Ascending aorta (tissue), 2 donors: ENCODE data around the gene TMEM271. TPM values are rescaled to one million over a fixed set of nuclear protein-coding genes. Genes with fewer than 3 reads are reported as not detected.

Experiments
- DNase-seq, 2 donors: peaks; one replicate each; pipeline ENCODE4 v3.0.0-alpha.2; 2019; ENCODE audit warnings: low spot score in 2 of 2
- H3K27ac ChIP-seq, 2 donors: fragments of 200-600 bp; sonication (generic); one replicate each; pipeline ENCODE4 v1.5.1; 2016 to 2017; ENCODE audit warnings: mild to moderate bottlenecking in 1 of 2
- H3K27me3 ChIP-seq: fragments of 200-600 bp; sonication (generic); one replicate; pipeline ENCODE4 v1.5.1; 2017
- H3K36me3 ChIP-seq, 2 donors: fragments of 200-600 bp; sonication (generic); one replicate each; pipeline ENCODE4 v1.5.1; 2016
- H3K4me1 ChIP-seq, 2 donors: fragments of 200-600 bp; sonication (generic); one replicate each; pipeline ENCODE4 v1.5.1; 2016 to 2017; ENCODE audit warnings: mild to moderate bottlenecking in 1 of 2
- H3K4me3 ChIP-seq, 2 donors: fragments of 200-600 bp; sonication (generic); one replicate each; pipeline ENCODE4 v1.5.1; 2016 to 2017; ENCODE audit warnings: mild to moderate bottlenecking in 1 of 2
- H3K9me3 ChIP-seq, 2 donors: fragments of 200-600 bp; sonication (generic); one replicate each; pipeline ENCODE4 v1.5.1; 2016
- intact Hi-C: fragments of 100-400 bp; cut with DNase I; formaldehyde crosslinking; loops from one replicate; pipeline ENCODE4 v1.15.1; 2023
- total RNA-seq: library from RNA; depleted of rRNA; stranded (reverse); fragments of >200 nt; gene quantifications from one replicate; pipeline ENCODE4 v1.1.0, GENCODE V29; 2016
- TF ChIP-seq, protein P1 (sequence below), 3 experiments: fragments of 200-600 bp in 2 of 3; fragments of 450-650 bp in 1 of 3; sonication (generic) in 2 of 3; IDR thresholded peaks; one replicate each; pipeline ENCODE4 v1.5.1; 2016 to 2019; ENCODE audit warnings: antibody characterized with exemption in 3 of 3, mild to moderate bottlenecking in 1 of 3, moderate library complexity in 1 of 3

Gene TMEM271
- total RNA-seq, 1 donor from 2014 or later = not detected

DNA sequence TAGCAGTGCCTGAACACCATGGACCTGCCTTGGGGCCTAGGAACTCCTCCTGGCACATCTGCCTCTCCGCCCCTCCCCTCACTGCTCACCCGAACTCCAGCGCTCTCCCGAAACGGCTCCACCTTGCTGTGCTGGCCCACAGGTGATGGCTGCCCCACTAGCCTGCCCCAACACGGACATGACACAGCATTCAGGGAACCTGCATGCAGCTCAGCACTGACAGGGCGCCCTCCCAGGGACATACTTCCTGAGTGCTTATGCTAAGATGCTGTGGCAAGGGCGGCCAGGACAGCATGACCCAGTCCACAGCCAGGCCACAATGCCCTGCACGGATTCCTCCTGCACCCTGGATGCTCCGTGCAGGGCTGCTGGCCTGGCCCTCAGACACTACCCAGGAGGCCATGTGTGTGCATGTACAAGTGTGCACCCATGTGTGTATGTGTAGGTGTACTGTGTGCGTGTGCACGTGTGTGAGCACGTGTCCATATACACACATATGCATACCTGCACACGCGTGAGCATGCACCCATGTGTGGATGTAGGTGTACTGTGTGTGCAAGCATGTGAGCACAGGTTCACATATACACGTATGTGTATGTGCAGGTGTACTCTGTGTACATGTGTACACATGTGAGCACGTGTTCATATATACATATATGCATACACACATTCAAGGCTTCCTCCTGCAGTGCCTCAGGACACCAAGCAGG, 6.0 kb downstream of the TMEM271 start:
- TF ChIP-seq, protein P1, sequence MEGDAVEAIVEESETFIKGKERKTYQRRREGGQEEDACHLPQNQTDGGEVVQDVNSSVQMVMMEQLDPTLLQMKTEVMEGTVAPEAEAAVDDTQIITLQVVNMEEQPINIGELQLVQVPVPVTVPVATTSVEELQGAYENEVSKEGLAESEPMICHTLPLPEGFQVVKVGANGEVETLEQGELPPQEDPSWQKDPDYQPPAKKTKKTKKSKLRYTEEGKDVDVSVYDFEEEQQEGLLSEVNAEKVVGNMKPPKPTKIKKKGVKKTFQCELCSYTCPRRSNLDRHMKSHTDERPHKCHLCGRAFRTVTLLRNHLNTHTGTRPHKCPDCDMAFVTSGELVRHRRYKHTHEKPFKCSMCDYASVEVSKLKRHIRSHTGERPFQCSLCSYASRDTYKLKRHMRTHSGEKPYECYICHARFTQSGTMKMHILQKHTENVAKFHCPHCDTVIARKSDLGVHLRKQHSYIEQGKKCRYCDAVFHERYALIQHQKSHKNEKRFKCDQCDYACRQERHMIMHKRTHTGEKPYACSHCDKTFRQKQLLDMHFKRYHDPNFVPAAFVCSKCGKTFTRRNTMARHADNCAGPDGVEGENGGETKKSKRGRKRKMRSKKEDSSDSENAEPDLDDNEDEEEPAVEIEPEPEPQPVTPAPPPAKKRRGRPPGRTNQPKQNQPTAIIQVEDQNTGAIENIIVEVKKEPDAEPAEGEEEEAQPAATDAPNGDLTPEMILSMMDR (IDR thresholded peaks at IDR 0.05) = no peak
- intact Hi-C loops = no loop called here
- no peak overlapping the region for H3K27ac ChIP-seq
- DNase-seq = no peak
- no peaks in the 10 kb centered on the region for H3K4me1 ChIP-seq
- H3K27me3 ChIP-seq = peaks cover 10% of the 10 kb centered on the region
- H3K9me3 ChIP-seq = no peaks in the 10 kb centered on the region
- H3K36me3 ChIP-seq = no peaks in the 10 kb centered on the region
- no peak overlapping the region for H3K4me3 ChIP-seq

DNA sequence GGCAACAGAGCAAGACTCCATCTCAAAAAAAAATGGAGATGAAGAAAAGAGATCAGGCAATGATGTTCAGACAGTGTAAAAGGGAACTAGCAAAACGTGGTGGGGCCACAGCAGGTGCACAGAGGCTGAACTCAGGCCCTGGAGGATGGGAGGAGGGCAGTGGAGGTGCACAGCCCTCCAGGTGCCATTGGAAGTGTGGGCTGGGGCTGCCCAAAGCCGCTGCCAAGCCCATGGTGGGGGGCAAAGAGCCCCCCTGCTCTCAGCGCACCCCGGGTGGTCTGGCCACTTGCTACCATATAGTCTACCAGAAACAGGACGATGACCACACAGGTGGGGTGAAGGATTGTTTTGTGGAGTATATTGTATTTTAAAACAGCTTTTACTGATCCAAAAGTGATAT, 7.1 kb downstream of the TMEM271 start:
- no peaks in the 10 kb centered on the region for H3K4me1 ChIP-seq
- no peaks in the 10 kb centered on the region for H3K36me3 ChIP-seq
- no peak for DNase-seq
- H3K27ac ChIP-seq = no peak overlapping the region
- peaks cover 2% of the 10 kb centered on the region for H3K27me3 ChIP-seq
- TF ChIP-seq, protein P1 (IDR thresholded peaks at IDR 0.05) = no peak
- no peaks in the 10 kb centered on the region for H3K9me3 ChIP-seq
- H3K4me3 ChIP-seq = no peak overlapping the region
- intact Hi-C loops = no loop called here

DNA sequence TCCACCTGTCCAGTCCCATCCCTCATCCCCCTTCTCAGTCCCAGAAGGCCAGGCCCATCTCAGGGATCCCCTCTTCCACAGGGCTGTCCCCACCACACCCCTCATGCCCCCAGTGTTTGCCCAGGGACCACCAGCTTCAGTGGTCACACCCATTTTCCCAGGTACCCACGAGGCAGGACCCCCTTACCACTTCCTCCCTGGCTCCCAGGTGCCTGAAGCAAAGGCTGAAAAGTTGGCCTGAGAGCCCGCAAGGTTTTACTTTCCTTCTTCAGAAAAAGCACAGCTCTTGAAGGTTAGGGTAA, 7.8 kb downstream of the TMEM271 start:
- no peaks in the 10 kb centered on the region for H3K9me3 ChIP-seq
- no peak overlapping the region for H3K27ac ChIP-seq
- DNase-seq = no peak
- no peak overlapping the region for H3K4me3 ChIP-seq
- H3K4me1 ChIP-seq = no peaks in the 10 kb centered on the region
- H3K36me3 ChIP-seq = no peaks in the 10 kb centered on the region
- intact Hi-C loops = no loop called here
- H3K27me3 ChIP-seq = no peaks in the 10 kb centered on the region
- TF ChIP-seq, protein P1 (IDR thresholded peaks at IDR 0.05) = no peak

DNA sequence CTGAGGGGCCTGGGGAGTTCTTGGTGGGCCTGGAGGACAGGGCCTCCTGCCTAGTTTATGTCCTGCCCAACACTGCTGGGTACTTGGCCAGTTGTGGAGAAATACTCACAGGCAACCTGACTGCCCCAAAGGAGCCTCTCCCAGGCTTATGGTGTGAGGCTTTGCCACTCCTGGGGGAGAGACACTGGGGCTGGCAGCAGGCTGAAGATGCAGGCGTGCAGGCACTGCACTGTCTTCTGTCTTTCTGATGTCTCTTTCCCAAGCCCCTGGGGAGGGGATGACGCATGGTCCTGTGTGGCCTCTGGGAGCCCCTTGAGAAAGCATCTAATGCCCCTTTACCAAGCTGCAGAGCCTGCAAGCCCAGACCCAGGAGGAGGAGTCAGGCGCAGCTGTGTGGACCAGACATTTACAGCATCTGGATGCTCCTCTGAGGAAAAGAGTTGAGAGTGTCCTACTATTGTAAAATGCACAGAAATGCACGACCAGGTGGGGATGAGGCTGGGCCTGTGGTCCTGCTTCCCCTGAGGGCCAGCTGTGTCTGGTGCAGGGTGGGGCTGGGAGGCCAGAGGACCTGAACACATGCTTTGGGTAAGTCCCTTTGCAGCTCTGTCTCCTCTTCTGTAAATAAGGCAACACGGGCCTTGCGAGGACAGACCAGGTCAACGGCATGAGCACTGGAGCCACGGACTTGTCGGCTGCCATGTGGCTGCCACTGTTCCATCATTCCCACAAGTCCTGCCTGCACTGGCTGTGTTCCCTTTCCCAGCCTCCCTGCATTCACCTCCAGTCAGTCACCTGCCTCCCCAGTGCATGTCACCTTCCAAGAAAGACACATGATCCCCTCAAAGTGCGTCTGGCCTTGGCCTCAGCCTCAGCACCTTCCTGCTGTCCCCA, 8.4 kb downstream of the TMEM271 start:
- Histone ChIP-seq H3K27me3 (no peaks in the 10 kb centered on the region), H3K36me3 (no peaks in the 10 kb centered on the region), H3K4me1 (no peaks in the 10 kb centered on the region), H3K9me3 (no peaks in the 10 kb centered on the region), H3K4me3 (no peak overlapping the region), H3K27ac (no peak overlapping the region)
- DNase-seq = no peak
- intact Hi-C loops = no loop called here
- TF ChIP-seq, protein P1 (IDR thresholded peaks at IDR 0.05) = no peak

DNA sequence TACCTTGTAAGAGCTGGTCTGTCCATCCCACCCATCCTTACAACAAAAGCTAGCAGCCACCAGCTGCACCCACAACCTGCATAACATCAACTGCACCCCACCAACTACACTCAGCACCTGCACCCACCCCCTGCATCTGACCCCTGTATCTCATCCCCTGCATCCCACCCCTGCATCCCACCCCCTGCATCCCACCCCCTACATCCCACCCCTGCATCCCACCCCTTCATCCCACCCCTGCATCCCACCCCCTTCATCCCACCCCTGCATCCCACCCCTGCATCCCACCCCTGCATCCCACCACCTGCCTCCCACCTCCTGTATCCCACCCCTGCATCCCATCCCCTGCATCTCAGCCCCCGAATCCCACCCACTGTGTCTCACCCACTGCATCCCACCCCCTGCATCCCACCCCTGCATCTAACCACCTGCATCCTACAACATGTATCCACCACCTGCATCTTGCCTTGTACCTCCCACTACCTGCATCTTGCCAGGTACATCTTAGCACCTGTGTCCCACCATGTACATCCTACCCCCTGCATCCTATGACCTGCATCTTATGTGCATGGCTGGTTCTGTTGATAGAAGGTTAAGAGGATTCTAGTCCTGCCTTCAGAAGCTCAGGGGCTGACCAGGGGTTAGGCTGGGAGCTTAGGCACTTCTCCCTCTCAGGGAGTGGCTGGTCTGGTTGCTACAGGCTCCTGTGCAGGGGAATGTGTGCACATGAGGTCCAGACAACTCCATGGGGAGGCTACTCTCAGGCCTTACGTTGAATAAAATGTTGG, 9.4 kb downstream of the TMEM271 start:
- Histone ChIP-seq H3K4me3 (no peak overlapping the region), H3K27me3 (no peaks in the 10 kb centered on the region), H3K27ac (no peak overlapping the region), H3K36me3 (no peaks in the 10 kb centered on the region), H3K4me1 (no peaks in the 10 kb centered on the region), H3K9me3 (no peaks in the 10 kb centered on the region)
- TF ChIP-seq, protein P1 (IDR thresholded peaks at IDR 0.05) = no peak
- intact Hi-C loops = no loop called here
- no peak for DNase-seq
